HG03342 (cell line): ENCODE measurements around the gene SLC38A3.
"Not testable (repeated sequence)": the region's sequence is repeated elsewhere in the genome, so short reads cannot be mapped to it uniquely, and the experiment has no call there.

Source experiments
- ATAC-seq: cut with Tn5 transposase; IDR thresholded peaks from one replicate; pipeline ENCODE4 v1.9.1; 2021; ENCODE audit warnings: mild to moderate bottlenecking, moderate library complexity; ENCODE audit not compliant: unreplicated experiment

SLC38A3 gene

DNA sequence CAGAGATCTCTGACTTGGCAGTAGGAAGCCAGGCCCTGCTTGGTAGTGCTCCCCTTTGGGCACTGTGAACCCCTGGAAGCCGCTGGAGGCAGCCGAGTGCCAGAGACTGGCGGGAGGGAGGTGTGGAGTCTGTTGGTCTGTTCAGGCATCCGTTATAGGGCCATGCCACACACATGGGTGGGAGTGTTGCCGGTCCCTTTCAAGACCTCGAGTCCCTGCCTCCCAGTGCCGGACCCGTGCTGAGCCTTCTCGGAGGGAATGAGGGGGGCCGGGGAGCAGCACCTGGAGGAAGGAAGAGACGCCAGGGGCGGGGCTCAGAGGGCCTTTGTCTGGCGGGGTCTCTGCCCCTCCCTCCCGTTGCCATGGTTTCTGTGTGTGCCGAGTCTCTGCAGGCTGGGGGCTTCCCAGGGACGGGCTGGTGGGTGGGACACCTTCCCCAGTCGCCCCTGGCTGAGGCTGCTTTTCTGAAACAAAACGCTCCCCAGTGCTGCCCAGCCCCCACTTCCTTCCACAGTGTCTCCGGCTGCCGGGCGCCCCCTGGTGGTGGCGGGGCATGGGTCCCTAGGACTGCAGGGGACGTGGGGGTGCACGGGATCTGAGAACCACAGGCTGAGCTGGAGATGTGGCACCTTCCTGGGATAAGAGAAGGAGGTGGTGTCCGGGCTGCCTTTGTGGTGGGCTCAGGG is 40.9 kb downstream of the SLC38A3 start:
- peak; percentile 63 for ATAC-seq

DNA sequence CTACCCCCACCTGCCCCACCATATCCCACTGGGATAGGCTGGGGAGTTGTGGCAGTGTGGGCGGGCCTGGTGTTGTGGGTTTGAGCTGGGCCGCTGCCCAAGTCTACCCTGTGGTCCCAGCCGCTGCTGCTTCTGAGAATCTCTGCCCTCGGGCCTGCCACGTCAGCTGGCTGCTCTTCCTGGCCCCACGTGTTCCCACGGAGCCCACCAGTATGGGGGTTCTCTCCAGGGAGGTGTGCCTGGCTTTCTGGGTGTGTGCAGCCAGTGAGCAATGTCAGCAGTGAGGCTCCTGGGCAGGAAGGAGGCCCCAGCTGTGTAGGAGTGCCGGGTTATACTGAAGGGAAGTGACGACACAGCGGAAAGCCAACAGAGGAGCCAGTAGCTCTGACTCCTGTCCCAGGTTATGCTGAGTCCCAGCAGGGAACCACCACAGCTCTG is 41.5 kb downstream of the SLC38A3 start:
- peak; percentile 44 for ATAC-seq

DNA sequence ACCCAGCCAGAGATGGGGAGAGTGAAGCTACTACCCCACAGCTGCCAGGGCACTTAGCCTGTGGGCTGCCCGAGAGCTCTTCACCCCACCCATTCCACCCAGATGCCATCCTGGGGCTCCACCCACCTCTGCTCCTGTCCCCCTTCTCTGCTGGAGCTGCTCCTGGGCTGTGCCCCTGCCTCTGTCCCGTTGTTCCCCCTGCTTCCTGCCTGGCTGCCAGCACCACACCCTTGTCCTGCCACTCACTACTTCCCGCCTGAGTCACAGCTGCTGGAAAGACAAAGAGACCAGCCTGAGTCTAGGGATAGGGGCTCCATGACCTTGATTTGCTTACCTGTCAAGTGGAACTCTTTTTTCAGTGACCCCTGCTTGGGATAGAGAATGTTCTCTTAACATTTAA is 43.3 kb downstream of the SLC38A3 start:
- ATAC-seq = no peak

DNA sequence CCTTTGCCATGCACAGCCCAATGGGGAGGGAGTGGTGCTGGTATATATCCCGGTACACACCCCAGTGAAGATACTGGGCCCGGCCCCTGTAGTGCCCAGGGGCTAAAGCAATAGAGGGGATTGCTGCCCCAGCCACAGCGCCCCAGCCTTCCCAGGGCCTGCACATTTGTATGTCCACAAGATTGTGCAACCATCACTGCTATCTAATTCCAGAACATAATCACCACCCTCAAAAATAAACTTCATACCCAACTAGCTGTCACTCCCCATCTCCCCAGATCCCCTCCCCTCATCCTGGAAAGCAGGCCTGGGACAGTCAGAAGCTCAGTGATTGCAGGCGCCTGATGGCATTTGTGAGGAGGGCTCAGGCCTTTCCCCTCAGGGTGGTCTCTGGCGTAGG is 44.4 kb downstream of the SLC38A3 start:
- ATAC-seq = no peak

DNA sequence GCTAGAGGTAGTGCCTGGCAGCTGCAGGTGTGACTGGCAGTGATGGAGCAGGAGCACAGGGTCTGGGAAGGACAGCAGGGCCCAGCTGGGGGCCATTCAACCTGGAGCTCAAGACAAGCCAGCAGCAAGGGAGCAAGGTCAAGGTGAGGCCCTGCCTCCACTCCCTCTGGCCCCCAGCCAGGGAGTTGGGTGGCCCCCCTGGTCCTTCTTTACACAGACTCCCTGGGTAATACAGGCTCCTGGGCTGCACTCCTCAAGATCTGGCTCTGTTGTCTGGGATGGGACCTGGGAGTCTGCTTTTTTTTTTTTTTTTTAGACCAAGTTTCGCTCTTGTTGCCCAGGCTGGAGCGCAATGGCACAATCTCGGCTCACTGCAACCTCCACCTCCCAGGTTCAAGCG is 45.4 kb downstream of the SLC38A3 start:
- ATAC-seq = no peak

DNA sequence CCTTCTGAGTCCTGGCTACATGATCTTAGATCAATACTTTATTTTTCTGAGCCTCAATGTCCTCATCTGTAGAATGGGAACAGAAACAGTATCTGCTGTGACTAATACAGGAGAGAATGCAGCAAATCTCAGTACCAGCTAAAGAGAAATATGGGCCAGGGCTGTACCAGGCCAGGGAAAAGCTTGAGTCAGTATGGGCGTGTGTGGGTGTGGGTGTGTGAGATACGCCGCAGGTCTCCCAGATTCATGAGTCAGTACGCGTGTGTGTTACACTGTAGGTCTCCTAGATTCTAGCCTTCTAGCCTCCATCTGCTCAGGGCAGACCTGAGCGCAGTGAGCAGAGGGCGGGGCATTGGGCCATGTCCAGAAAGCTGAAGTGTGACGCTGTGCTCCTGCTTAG is 46.1 kb downstream of the SLC38A3 start:
- no peak for ATAC-seq

DNA sequence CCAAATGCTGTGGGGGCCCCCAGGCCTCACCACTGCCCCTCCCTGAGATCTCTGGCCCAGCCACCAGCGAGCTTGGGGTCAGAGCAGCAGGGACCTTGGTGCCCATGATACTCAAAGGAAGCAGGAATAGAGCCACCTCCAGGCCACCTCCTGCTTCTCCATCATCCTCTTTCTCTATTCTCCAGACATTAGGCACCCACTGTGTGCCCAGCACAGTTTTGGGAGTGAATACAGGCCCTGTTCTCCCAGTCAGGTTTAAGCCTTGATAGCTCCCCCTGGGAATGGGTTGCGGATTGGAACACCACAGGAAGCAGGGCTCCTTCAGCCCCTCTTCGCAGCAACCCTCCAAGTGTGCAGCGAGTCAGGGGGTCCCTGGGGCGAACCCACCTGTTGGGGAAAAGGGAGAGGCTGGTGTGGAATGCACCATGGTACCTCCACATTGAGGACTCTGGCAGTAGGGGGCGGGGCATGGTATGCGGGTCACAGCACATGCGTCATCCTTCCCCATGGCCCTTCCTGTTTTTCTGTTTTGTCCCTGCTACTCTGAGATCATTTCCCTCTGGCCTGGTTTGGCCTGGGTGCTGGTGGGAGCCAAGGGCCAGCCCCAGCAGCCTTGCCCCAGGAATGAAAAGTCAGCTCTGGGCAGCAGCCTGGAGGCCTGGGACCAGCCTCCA is 49.6 kb downstream of the SLC38A3 start:
- ATAC-seq = no peak

DNA sequence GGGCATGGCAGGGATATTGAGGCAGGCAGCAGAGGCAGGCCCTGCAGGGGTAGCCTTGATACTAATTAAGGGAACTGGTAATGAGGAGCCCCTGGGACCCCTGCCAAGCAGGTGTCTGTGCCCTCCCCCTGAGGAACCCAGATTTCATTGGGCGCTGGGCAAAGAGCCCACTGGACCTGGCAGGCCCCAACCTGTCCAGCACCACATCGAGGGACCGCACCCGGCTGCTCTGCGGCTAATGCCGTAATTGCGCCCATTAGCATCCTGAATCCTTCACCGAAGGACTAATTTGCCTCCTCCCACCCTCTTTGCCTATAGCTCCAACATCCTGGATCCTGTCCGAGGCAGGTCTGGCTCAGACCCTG is 50.2 kb downstream of the SLC38A3 start:
- no peak for ATAC-seq

GRCh38 chr3:50256978-50257890 is 52.2 kb downstream of the SLC38A3 start:
- no peak for ATAC-seq

GRCh38 chr3:50258029-50258680 is 53.1 kb downstream of the SLC38A3 start:
- ATAC-seq = no peak

DNA sequence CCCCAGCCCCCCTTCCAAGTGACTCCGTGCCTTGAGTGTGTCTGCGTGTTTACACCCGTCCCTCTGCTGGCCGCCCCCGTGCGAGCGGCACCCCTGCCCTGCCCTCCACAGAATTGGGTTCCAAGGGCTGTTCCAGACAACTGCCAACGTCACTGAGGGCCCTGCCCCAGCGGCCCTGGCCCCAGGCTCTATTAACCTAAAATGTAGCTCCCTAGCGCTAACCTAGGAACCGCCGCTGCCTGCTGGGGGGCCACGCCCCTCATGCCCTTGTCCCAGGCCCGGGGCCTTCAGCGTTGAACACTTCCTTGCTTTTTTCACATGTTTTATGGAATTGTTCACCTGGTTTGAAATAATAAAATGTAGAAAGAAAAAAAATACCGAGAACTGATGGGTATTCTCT is 53.9 kb downstream of the SLC38A3 start:
- ATAC-seq = no peak

- peak; percentile 15 for ATAC-seq
These were observed 54.5 kb downstream of the SLC38A3 start for GRCh38 chr3:50259432-50260026.

DNA sequence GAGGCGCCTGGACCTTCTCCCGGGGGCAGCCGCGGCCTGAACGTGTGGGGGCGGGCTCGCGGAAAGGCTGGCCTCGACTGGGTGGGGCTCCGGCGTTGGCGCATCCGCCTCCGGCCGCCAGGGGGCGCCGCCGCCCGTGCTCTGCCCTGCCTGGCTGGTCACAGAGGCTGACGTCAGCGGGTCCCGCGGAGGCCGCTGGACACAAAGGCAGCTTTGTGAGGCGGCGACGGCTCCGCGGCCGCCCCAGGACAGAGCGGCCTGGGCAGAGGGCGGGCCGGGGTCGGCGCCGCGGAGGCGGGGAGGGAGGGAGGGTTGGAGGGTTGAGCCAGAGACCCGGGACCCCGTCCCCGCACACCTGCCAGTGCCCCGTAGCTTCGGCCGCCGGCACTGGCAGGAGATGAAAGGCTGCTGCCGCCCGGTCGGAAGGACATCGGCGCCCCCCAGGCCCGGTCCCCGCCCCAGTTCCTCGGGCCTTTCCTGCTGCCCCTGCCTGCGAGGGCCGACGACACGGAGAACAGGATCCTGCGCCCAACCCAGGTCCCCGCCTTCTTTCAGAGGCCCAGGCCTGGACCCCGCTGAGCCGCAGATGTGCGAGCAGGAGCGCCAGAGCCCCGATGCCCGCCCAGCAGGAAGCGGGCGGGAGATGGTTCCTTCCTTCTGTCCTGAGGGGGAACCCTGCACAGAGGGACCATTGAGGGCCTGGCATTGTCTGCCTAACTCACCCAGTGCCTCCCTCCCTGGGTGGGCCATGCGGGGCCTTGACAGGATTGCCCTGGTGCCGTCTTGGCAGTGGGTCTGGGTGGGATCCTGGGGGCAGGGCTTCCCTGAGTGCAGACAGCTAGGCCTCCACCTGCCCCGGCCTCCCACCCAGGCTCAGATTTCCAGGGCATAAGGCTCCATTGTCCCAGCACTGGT is 55.2 kb downstream of the SLC38A3 start:
- ATAC-seq = peak; percentile 86

DNA sequence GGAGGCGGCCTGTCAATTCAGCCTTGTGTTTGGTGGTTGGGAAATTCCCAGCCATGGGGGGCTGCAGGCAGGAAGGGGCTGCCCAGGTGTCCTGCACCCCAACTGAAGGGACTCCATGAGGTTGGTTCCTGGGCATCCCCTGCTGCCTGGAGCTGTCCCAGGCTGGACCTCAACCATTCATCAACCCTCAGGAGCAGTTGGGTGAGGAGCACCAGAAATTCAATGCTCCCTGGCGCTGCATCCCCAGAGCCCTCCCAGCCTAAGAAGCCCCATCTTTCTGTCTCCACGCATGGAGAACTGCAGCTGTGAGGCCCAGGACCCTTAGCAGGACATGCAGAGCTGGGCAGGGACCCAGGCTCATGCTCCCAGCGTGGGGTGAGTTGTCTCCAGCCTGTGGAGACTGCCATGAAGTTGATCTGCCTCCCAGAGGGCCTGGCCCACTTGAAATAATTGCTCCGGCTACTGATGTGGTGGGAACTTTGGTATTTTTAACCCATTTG is 55.9 kb downstream of the SLC38A3 start:
- ATAC-seq = no peak

DNA sequence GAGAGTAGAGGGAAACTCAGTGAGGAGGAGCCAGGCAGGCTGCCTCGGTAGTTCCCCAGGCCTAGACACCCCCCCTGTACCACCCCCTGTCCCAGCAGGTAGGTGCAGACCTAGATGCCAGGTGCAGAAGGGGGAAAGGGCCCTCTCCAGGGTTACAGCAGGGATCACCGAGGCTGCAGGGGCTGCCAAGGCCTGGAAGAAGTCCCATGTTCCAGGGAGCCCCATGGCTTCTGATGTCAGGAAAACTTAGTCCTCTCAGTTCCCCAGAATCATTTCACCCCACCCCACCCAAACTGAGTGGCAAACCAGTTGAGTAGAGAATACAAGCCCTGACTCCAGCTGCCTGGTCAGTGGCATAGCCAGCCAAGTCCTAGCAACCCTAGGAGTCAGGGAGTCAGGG is 56.4 kb downstream of the SLC38A3 start:
- no peak for ATAC-seq

- not testable (repeated sequence) for ATAC-seq
These were observed 57.1 kb downstream of the SLC38A3 start for GRCh38 chr3:50262200-50262599.

GRCh38 chr3:50262778-50263177 is 57.7 kb downstream of the SLC38A3 start:
- no peak for ATAC-seq

DNA sequence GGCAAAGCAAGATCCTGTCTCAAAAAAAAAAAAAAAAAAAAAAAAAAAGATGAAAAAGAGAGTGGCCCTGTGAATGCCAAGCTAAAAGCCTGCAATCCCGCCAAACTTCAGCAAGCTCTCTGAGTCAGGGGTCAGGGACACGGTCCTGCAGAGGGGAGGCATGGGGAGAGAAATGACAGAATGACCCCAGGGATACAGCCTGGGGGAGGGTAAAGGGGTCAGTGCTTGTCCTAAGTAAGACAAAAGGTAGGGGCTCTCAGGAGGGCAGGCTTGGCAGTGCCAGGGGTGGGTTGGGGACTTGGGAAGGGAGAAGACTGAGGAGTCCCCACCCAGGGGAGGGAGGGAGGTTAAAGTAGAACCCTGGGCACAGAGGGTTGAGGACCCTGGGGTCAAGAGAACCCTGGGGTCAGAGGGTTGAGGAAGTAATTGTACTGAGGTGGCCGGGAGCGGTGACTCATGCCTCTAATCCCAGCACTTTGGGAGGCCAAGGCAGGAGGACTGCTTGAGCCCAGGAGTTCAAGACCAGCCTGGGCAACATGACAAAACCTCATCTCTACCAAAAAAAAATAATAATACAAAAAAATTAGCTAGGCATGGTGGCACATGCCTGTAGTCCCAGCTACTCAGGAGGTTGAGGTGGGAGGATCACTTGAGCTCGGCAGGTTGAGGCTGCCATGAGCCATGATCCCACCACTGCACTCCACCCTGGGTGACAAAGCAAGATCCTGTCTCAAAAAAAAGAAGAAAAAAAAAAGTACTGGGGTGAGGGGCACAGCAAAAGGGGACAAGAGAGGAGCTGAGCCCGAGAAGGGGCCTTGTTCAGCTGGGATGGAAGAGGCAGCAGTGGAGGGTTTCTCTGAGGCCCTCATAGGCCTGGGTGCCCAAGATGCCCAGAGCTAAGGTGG is 58.7 kb downstream of the SLC38A3 start:
- ATAC-seq = no peak
